DND-41 (cell line): Measurements from ENCODE around the gene TSPAN14.

Source experiments
- EZH2 ChIP-seq: IDR thresholded peaks from 3 replicates; pipeline ENCODE4 v1.6.1; 2012; ENCODE audit warnings: borderline replicate concordance, low read depth, mild to moderate bottlenecking, moderate library complexity, low read length, inconsistent platforms; ENCODE audit not compliant: severe bottlenecking
- TF ChIP-seq, protein P1 (sequence below): IDR thresholded peaks from 2 replicates; pipeline ENCODE4 v1.5.1; 2012; ENCODE audit warnings: borderline replicate concordance, low read length, moderate library complexity, mild to moderate bottlenecking; ENCODE audit not compliant: poor library complexity, severe bottlenecking; ENCODE audit errors: extremely low read depth

DNA sequence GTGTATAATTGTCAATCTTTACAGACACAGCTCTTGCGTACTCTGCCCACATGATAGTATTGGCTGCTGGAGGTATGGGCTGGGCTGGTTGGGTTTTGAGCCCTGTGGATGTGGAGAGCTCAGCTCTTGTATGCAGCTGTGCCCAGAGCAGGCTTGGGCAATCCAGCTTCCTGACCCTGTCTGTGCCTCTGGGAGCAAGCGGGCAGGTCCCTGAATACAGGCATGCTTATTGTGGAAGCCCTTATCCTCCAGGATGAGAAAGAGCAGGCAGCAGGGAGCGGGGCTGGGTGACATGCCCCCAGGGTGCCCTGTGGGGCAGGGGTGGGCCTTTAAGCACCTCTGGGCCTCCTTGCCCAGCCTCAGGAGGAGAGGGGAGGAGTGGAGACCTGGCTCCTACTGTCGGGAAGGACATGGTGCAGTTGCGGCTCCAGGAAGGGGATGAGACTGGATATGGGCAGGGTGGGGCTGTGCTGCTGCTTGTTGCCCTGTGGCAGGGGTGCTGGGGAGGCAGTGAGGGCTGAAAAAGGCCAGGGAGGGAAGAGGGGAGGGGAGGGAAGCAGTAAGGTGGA, 50.9 kb downstream of the TSPAN14 start:
- TF ChIP-seq, protein P1, sequence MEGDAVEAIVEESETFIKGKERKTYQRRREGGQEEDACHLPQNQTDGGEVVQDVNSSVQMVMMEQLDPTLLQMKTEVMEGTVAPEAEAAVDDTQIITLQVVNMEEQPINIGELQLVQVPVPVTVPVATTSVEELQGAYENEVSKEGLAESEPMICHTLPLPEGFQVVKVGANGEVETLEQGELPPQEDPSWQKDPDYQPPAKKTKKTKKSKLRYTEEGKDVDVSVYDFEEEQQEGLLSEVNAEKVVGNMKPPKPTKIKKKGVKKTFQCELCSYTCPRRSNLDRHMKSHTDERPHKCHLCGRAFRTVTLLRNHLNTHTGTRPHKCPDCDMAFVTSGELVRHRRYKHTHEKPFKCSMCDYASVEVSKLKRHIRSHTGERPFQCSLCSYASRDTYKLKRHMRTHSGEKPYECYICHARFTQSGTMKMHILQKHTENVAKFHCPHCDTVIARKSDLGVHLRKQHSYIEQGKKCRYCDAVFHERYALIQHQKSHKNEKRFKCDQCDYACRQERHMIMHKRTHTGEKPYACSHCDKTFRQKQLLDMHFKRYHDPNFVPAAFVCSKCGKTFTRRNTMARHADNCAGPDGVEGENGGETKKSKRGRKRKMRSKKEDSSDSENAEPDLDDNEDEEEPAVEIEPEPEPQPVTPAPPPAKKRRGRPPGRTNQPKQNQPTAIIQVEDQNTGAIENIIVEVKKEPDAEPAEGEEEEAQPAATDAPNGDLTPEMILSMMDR = no peak
- TF ChIP-seq EZH2 = no peak
